Muscle of leg (tissue), 11 donors: Measurements from ENCODE around the gene CD37. TPM values are rescaled to one million over a fixed set of nuclear protein-coding genes. Genes with fewer than 3 reads are reported as not detected.

ENCODE experiments used
- DNase-seq: peaks from one replicate; pipeline ENCODE4 v3.0.0; 2013
- H3K27ac ChIP-seq: one replicate; pipeline ENCODE4 v1.5.1; 2013; ENCODE audit warnings: mild to moderate bottlenecking, low read length, control low read depth
- H3K27me3 ChIP-seq: one replicate; pipeline ENCODE4 v1.6.1; 2013; ENCODE audit warnings: low read length; ENCODE audit not compliant: control insufficient read depth, insufficient read depth
- H3K36me3 ChIP-seq: one replicate; pipeline ENCODE4 v1.6.1; 2013; ENCODE audit warnings: low read length; ENCODE audit not compliant: control insufficient read depth, insufficient read depth
- H3K4me1 ChIP-seq: one replicate; pipeline ENCODE4 v1.6.1; 2013; ENCODE audit warnings: low read length; ENCODE audit not compliant: control insufficient read depth, insufficient read depth
- H3K4me3 ChIP-seq: one replicate; pipeline ENCODE4 v1.5.1; 2013; ENCODE audit warnings: low read length, control low read depth
- H3K9me3 ChIP-seq: replicated peaks from 2 replicates; pipeline ENCODE4 v1.6.1; 2013; ENCODE audit warnings: low read depth, low read length; ENCODE audit not compliant: control insufficient read depth
- WGBS: methylation state at CpG from one replicate; pipeline ENCODE4 v1.1.5; 2013; ENCODE audit warnings: missing lambda C conversion rate; ENCODE audit not compliant: insufficient coverage; 5-methylcytosine and 5-hydroxymethylcytosine counted together
- polyA plus RNA-seq, 8 donors: library from polyadenylated mRNA; unstranded; fragments of 120-200 nt; gene quantifications; one replicate each; pipeline versions ENCODE4 v1.2.1 to v1.2.3, GENCODE V29; 2013; ENCODE audit warnings: inconsistent platforms in 1 of 8, low replicate concordance in 1 of 8; ENCODE audit not compliant: insufficient read length in 8 of 8, insufficient read depth in 1 of 8
- total RNA-seq: library from RNA; stranded (reverse); fragments of 120-200 nt; gene quantifications from one replicate; pipeline ENCODE4 v1.2.4, GENCODE V29; 2013

The CD37 gene
- total and polyA plus RNA-seq, 9 donors, result 1.1 to 27.7 (median 22.5) TPM

GRCh38 chr19:49374665-49375434 lies 39.6 kb downstream of the CD37 start:
- 79% methylated on average over 11 of the region's 16 CpGs for WGBS
- H3K4me3 ChIP-seq, result no peak overlapping the region
- H3K27ac ChIP-seq, result no peak overlapping the region
- H3K4me1 ChIP-seq, result no peaks in the 10 kb centered on the region
- H3K9me3 ChIP-seq, result peaks cover under 1% of the 10 kb centered on the region
- H3K27me3 ChIP-seq, result no peaks in the 10 kb centered on the region
- no peak for DNase-seq
- H3K36me3 ChIP-seq, result no peaks in the 10 kb centered on the region

- H3K4me3 ChIP-seq, result no peak overlapping the region
- H3K27ac ChIP-seq, result no peak overlapping the region
- H3K4me1 ChIP-seq, result no peaks in the 10 kb centered on the region
- WGBS, result 20% methylated on average over 1 of the region's 3 CpGs
- peaks cover 10% of the 10 kb centered on the region for H3K9me3 ChIP-seq
- DNase-seq, result peak; percentile 64
- H3K27me3 ChIP-seq, result no peaks in the 10 kb centered on the region
- no peaks in the 10 kb centered on the region for H3K36me3 ChIP-seq
Observed at GRCh38 chr19:49378512-49378911, 43.3 kb downstream of the CD37 start.

GRCh38 chr19:49380391-49380790 lies 45.2 kb downstream of the CD37 start:
- H3K4me1 ChIP-seq, result no peaks in the 10 kb centered on the region
- no peak overlapping the region for H3K27ac ChIP-seq
- 84% methylated on average over 3 of the region's 3 CpGs for WGBS
- peaks cover 10% of the 10 kb centered on the region for H3K9me3 ChIP-seq
- no peak for DNase-seq
- H3K36me3 ChIP-seq, result no peaks in the 10 kb centered on the region
- no peak overlapping the region for H3K4me3 ChIP-seq
- peaks cover 2% of the 10 kb centered on the region for H3K27me3 ChIP-seq

GRCh38 chr19:49382639-49383038 lies 47.4 kb downstream of the CD37 start:
- DNase-seq, result no peak
- Histone ChIP-seq H3K9me3 (peaks cover 10% of the 10 kb centered on the region), H3K27me3 (peaks cover 3% of the 10 kb centered on the region), H3K4me3 (no peak overlapping the region), H3K27ac (no peak overlapping the region), H3K36me3 (no peaks in the 10 kb centered on the region), H3K4me1 (no peaks in the 10 kb centered on the region)
- WGBS, result no CpG with 5 or more reads among the region's 5 CpGs

GRCh38 chr19:49383599-49383998 lies 48.4 kb downstream of the CD37 start:
- H3K27ac ChIP-seq, result no peak overlapping the region
- no peaks in the 10 kb centered on the region for H3K36me3 ChIP-seq
- peaks cover 7% of the 10 kb centered on the region for H3K27me3 ChIP-seq
- DNase-seq, result no peak
- peaks cover 10% of the 10 kb centered on the region for H3K9me3 ChIP-seq
- no CpG with 5 or more reads among the region's 1 CpG for WGBS
- H3K4me3 ChIP-seq, result no peak overlapping the region
- H3K4me1 ChIP-seq, result no peaks in the 10 kb centered on the region

- Histone ChIP-seq H3K27ac (no peak within 1 kb of the TSS), H3K27me3 (peaks cover 18% of the 10 kb centered on the region), H3K4me3 (no peak within 1 kb of the TSS), H3K9me3 (peaks cover under 1% of the 10 kb centered on the region), H3K4me1 (no peaks in the 10 kb centered on the region), H3K36me3 (no peaks in the 10 kb centered on the region)
- DNase-seq, result peak; percentile 72
- WGBS, result 50% methylated on average over 33 of the region's 40 CpGs
Observed at GRCh38 chr19:49387936-49388372, 52.7 kb downstream of the CD37 start, which contains the start of gene KASH5. TSS of gene KASH5 (plus strand) at chr19:49388249. CDS start at chr19:49390884, 2,635 bp downstream.

- no peak overlapping the region for H3K4me3 ChIP-seq
- 81% methylated on average over 20 of the region's 20 CpGs for WGBS
- peaks cover 26% of the 10 kb centered on the region for H3K27me3 ChIP-seq
- no peaks in the 10 kb centered on the region for H3K36me3 ChIP-seq
- H3K27ac ChIP-seq, result no peak overlapping the region
- no peak for DNase-seq
- no peaks in the 10 kb centered on the region for H3K9me3 ChIP-seq
- no peaks in the 10 kb centered on the region for H3K4me1 ChIP-seq
Observed at GRCh38 chr19:49389406-49389805, 54.2 kb downstream of the CD37 start.

Other genes starting within 250 kb of the CD37 start
- 157 TPM for gene SNRNP70, start 250.0 kb upstream of the CD37 start, total RNA-seq
- gene SNRNP70, start 250.0 kb upstream of the CD37 start, polyA plus RNA-seq, result 100 to 1,000 TPM; 173 to 276 (median 221) TPM
- 11.6 TPM for gene LIN7B, start 221.0 kb upstream of the CD37 start, total RNA-seq
- gene LIN7B, start 221.0 kb upstream of the CD37 start, polyA plus RNA-seq, result 10 to 100 TPM in 6 of 8 donors, 1 to 10 TPM in 2; 9.6 to 14.4 (median 11.2) TPM
- 0.35 TPM for gene C19orf73, start 216.3 kb upstream of the CD37 start, total RNA-seq
- gene C19orf73, start 216.3 kb upstream of the CD37 start, polyA plus RNA-seq, result 1 to 10 TPM in 2 of 8 donors, under 1 TPM in 6; 0.33 to 1.2 (median 0.72) TPM
- gene PPFIA3, start 215.9 kb upstream of the CD37 start, total RNA-seq, result 5.5 TPM
- gene PPFIA3, start 215.9 kb upstream of the CD37 start, polyA plus RNA-seq, result 10 to 100 TPM in 1 of 8 donors, 1 to 10 TPM in 7; 7.2 to 11.1 (median 8.3) TPM
- gene HRC, start 180.0 kb upstream of the CD37 start, total RNA-seq, result 105 TPM
- 100 to 1,000 TPM; 106 to 172 (median 135) TPM for gene HRC, start 180.0 kb upstream of the CD37 start, polyA plus RNA-seq
- 13.1 TPM for gene TRPM4, start 177.6 kb upstream of the CD37 start, total RNA-seq
- gene TRPM4, start 177.6 kb upstream of the CD37 start, polyA plus RNA-seq, result 10 to 100 TPM; 24.0 to 52.5 (median 36.4) TPM
- gene SLC6A16, start 10.2 kb upstream of the CD37 start, total RNA-seq, result 0.49 TPM
- 1 to 10 TPM in 7 of 8 donors, under 1 TPM in 1; 0.50 to 3.2 (median 1.3) TPM for gene SLC6A16, start 10.2 kb upstream of the CD37 start, polyA plus RNA-seq
- gene TEAD2, start 27.0 kb downstream of the CD37 start, total RNA-seq, result 43.0 TPM
- 10 to 100 TPM; 56.7 to 82.6 (median 74.2) TPM for gene TEAD2, start 27.0 kb downstream of the CD37 start, polyA plus RNA-seq
- gene DKKL1, start 28.5 kb downstream of the CD37 start, total RNA-seq, result 1.4 TPM
- 1 to 10 TPM; 1.6 to 4.0 (median 3.1) TPM for gene DKKL1, start 28.5 kb downstream of the CD37 start, polyA plus RNA-seq
- not detected for gene KASH5, start 52.8 kb downstream of the CD37 start, total RNA-seq
- under 1 TPM in 3 of 8 donors, not detected in 5; 0.14 to 0.25 (median 0.23) TPM for gene KASH5, start 52.8 kb downstream of the CD37 start, polyA plus RNA-seq
- not detected for gene PTH2, start 88.0 kb downstream of the CD37 start, total RNA-seq
- under 1 TPM in 1 of 8 donors, not detected in 7; 0.28 TPM for gene PTH2, start 88.0 kb downstream of the CD37 start, polyA plus RNA-seq
- not detected for gene GFY, start 90.0 kb downstream of the CD37 start, total RNA-seq
- gene GFY, start 90.0 kb downstream of the CD37 start, polyA plus RNA-seq, result not detected
- gene SLC17A7, start 106.1 kb downstream of the CD37 start, total RNA-seq, result 0.53 TPM
- 1 to 10 TPM in 5 of 8 donors, under 1 TPM in 3; 0.60 to 1.7 (median 1.2) TPM for gene SLC17A7, start 106.1 kb downstream of the CD37 start, polyA plus RNA-seq
- gene PIH1D1, start 116.4 kb downstream of the CD37 start, total RNA-seq, result 53.6 TPM
- 10 to 100 TPM; 42.2 to 55.0 (median 45.8) TPM for gene PIH1D1, start 116.4 kb downstream of the CD37 start, polyA plus RNA-seq
- gene ALDH16A1, start 117.8 kb downstream of the CD37 start, total RNA-seq, result 14.4 TPM
- 10 to 100 TPM; 11.3 to 18.8 (median 13.8) TPM for gene ALDH16A1, start 117.8 kb downstream of the CD37 start, polyA plus RNA-seq
- gene FLT3LG, start 138.8 kb downstream of the CD37 start, total RNA-seq, result 1.5 TPM
- gene FLT3LG, start 138.8 kb downstream of the CD37 start, polyA plus RNA-seq, result 1 to 10 TPM; 2.6 to 4.9 (median 3.3) TPM
- 5,773 TPM for gene RPL13A, start 152.2 kb downstream of the CD37 start, total RNA-seq
- gene RPL13A, start 152.2 kb downstream of the CD37 start, polyA plus RNA-seq, result 1,000 to 10,000 TPM; 4,396 to 5,632 (median 4,838) TPM
- 5,208 TPM for gene RPS11, start 161.0 kb downstream of the CD37 start, total RNA-seq
- gene RPS11, start 161.0 kb downstream of the CD37 start, polyA plus RNA-seq, result 1,000 to 10,000 TPM; 3,030 to 4,403 (median 3,703) TPM
- gene FCGRT, start 177.3 kb downstream of the CD37 start, total RNA-seq, result 200 TPM
- gene FCGRT, start 177.3 kb downstream of the CD37 start, polyA plus RNA-seq, result 100 to 1,000 TPM; 150 to 241 (median 199) TPM
- 121 TPM for gene RCN3, start 192.6 kb downstream of the CD37 start, total RNA-seq
- gene RCN3, start 192.6 kb downstream of the CD37 start, polyA plus RNA-seq, result 10 to 100 TPM; 37.4 to 88.6 (median 57.7) TPM
- 78.8 TPM for gene NOSIP, start 245.2 kb downstream of the CD37 start, total RNA-seq
- gene NOSIP, start 245.2 kb downstream of the CD37 start, polyA plus RNA-seq, result 10 to 100 TPM; 59.3 to 78.4 (median 66.5) TPM
- 0.84 TPM for gene PRRG2, start 245.9 kb downstream of the CD37 start, total RNA-seq
- under 1 TPM; 0.28 to 0.88 (median 0.56) TPM for gene PRRG2, start 245.9 kb downstream of the CD37 start, polyA plus RNA-seq